DOHH2 (cell line): ENCODE data around the gene GADD45G.

Source experiments
- CTCF ChIP-seq: fragments of 200-600 bp; sonication (generic); IDR thresholded peaks from one replicate; pipeline ENCODE4 v1.5.1; 2014; ENCODE audit warnings: antibody characterized with exemption, mild to moderate bottlenecking, low read depth, low read length; ENCODE audit not compliant: poor library complexity, severe bottlenecking
- EZH2phosphoT487 ChIP-seq: fragments of 200-600 bp; sonication (generic); IDR thresholded peaks from 2 replicates; pipeline ENCODE4 v1.6.1; 2017; ENCODE audit warnings: borderline replicate concordance, mild to moderate bottlenecking, antibody characterized with exemption, low read length, moderate library complexity, mixed read lengths

- no peak for TF ChIP-seq CTCF
- no peak for TF ChIP-seq EZH2phosphoT487
Measured at GRCh38 chr9:89631384-89631783, 26.6 kb downstream of the GADD45G start.
